IMR-90 (cell line): ENCODE data around the gene KIF21A. TPM values are rescaled to one million over a fixed set of nuclear protein-coding genes. Genes with fewer than 3 reads are reported as not detected.

Source experiments
- ATAC-seq: fragments of 200-7000 bp; cut with Tn5 transposase; 2 replicates; pipeline ENCODE4 v1.9.1; 2020; ENCODE audit warnings: low read depth, mild to moderate bottlenecking, moderate library complexity
- BruUV-seq: library from RNA; stranded (reverse); fragments of 400-500 nt; replicated peaks from 2 replicates; lab custom pipeline; 2021; lab: Mats Ljungman, UMichigan
- CTCF ChIA-PET: fragments of 300-600 bp; formaldehyde crosslinking; extraction: SDS; loops from one replicate; lab custom pipeline; 2021; ENCODE audit warnings: antibody characterized with exemption; lab: Yijun Ruan, JAX
- POLR2A ChIA-PET: fragments of 300-600 bp; sonication (Branson Sonifier 250); formaldehyde crosslinking; loops from one replicate; lab custom pipeline; 2022; ENCODE audit warnings: antibody characterized with exemption; ENCODE audit not compliant: unreplicated experiment; lab: Charles Lee
- DNase-seq: peaks from one replicate; pipeline ENCODE4 v3.0.0; 2013
- H2AFZ ChIP-seq: replicated peaks from 2 replicates; pipeline ENCODE3; 2013; ENCODE audit warnings: low read length, mild to moderate bottlenecking; ENCODE audit not compliant: poor library complexity
- H2AK5ac ChIP-seq: 2 replicates; pipeline ENCODE4 v1.6.1; 2013; ENCODE audit warnings: low read depth, low read length, inconsistent platforms
- H2AK9ac ChIP-seq: replicated peaks from 2 replicates; pipeline ENCODE3; 2013; ENCODE audit warnings: mild to moderate bottlenecking, low read depth, low read length, moderate library complexity; ENCODE audit not compliant: poor library complexity
- H2BK120ac ChIP-seq: 2 replicates; pipeline ENCODE4 v1.6.1; 2013; ENCODE audit warnings: low read depth, low read length, inconsistent platforms
- H2BK15ac ChIP-seq: 3 replicates; pipeline ENCODE4 v1.6.1; 2013; ENCODE audit warnings: low read depth, low read length, inconsistent platforms
- H2BK20ac ChIP-seq: 2 replicates; pipeline ENCODE4 v1.6.1; 2013; ENCODE audit warnings: low read depth, mild to moderate bottlenecking, inconsistent platforms, low read length, moderate library complexity
- H2BK5ac ChIP-seq: 2 replicates; pipeline ENCODE4 v1.6.1; 2013; ENCODE audit warnings: mild to moderate bottlenecking, low read depth, low read length, inconsistent platforms; ENCODE audit not compliant: poor library complexity, severe bottlenecking
- H3K14ac ChIP-seq: replicated peaks from 2 replicates; pipeline ENCODE4 v1.6.1; 2013; ENCODE audit warnings: low read depth, low read length, inconsistent platforms
- H3K18ac ChIP-seq: 2 replicates; pipeline ENCODE4 v1.6.1; 2013; ENCODE audit warnings: low read depth, low read length, control low read depth
- H3K23ac ChIP-seq: 2 replicates; pipeline ENCODE4 v1.6.1; 2013; ENCODE audit warnings: low read depth, low read length, inconsistent platforms
- H3K27ac ChIP-seq: 2 replicates; pipeline ENCODE4 v1.5.1; 2013; ENCODE audit warnings: mild to moderate bottlenecking, control low read depth, low read length; ENCODE audit not compliant: insufficient read depth
- H3K27me3 ChIP-seq: 2 replicates; pipeline ENCODE4 v1.6.1; 2013; ENCODE audit warnings: low read length; ENCODE audit not compliant: control insufficient read depth, insufficient read depth
- H3K36me3 ChIP-seq: 2 replicates; pipeline ENCODE4 v1.6.1; 2013; ENCODE audit warnings: low read length, mixed read lengths; ENCODE audit not compliant: control insufficient read depth, insufficient read depth
- H3K4ac ChIP-seq: 2 replicates; pipeline ENCODE4 v1.6.1; 2013; ENCODE audit warnings: low read depth, low read length, inconsistent platforms
- H3K4me1 ChIP-seq: 2 replicates; pipeline ENCODE4 v1.6.1; 2013; ENCODE audit warnings: low read length, mixed read lengths; ENCODE audit not compliant: control insufficient read depth, insufficient read depth
- H3K4me2 ChIP-seq: 2 replicates; pipeline ENCODE4 v1.6.1; 2013; ENCODE audit warnings: low read depth, mild to moderate bottlenecking, control low read depth, low read length, moderate library complexity
- H3K4me3 ChIP-seq: 2 replicates; pipeline ENCODE4 v1.5.1; 2013; ENCODE audit warnings: low read depth, mild to moderate bottlenecking, control low read depth, low read length, moderate library complexity; ENCODE audit not compliant: insufficient read depth
- H3K56ac ChIP-seq: 2 replicates; pipeline ENCODE4 v1.6.1; 2013; ENCODE audit warnings: low read length, inconsistent platforms; ENCODE audit not compliant: insufficient read depth; ENCODE audit errors: extremely low read depth
- H3K79me1 ChIP-seq, 2 experiments: 2 replicates each; pipeline ENCODE4 v1.6.1; 2013; ENCODE audit warnings: low read length in 2 of 2, inconsistent platforms in 1 of 2, low read depth in 1 of 2
- H3K9ac ChIP-seq: 2 replicates; pipeline ENCODE4 v1.6.1; 2013; ENCODE audit warnings: low read depth, low read length, control low read depth
- H3K9me1 ChIP-seq: 2 replicates; pipeline ENCODE4 v1.6.1; 2013; ENCODE audit warnings: low read length, inconsistent platforms; ENCODE audit not compliant: insufficient read depth
- H3K9me3 ChIP-seq: 2 replicates; pipeline ENCODE4 v1.6.1; 2013; ENCODE audit warnings: low read length; ENCODE audit not compliant: control insufficient read depth, insufficient read depth
- H4K20me1 ChIP-seq: 2 replicates; pipeline ENCODE4 v1.6.1; 2013; ENCODE audit warnings: low read length, inconsistent platforms; ENCODE audit not compliant: insufficient read depth
- H4K5ac ChIP-seq: 2 replicates; pipeline ENCODE4 v1.6.1; 2013; ENCODE audit warnings: mild to moderate bottlenecking, low read depth, low read length, control low read depth
- H4K8ac ChIP-seq, 2 experiments: 2 replicates each; pipeline ENCODE4 v1.6.1; 2013; ENCODE audit warnings: low read depth in 2 of 2, low read length in 2 of 2, control low read depth in 1 of 2, inconsistent platforms in 1 of 2
- H4K91ac ChIP-seq: 2 replicates; pipeline ENCODE4 v1.6.1; 2013; ENCODE audit warnings: low read depth, low read length, inconsistent platforms; ENCODE audit not compliant: insufficient read depth
- CEBPB ChIP-seq: IDR thresholded peaks from 2 replicates; pipeline ENCODE4 v1.6.1; 2012; ENCODE audit warnings: low read depth, low read length, improper control_type of control experiment
- NFE2L2 ChIP-seq: fragments of 150-350 bp; IDR thresholded peaks from 2 replicates; pipeline ENCODE4 v1.6.1; 2016; ENCODE audit warnings: low read depth, mild to moderate bottlenecking, low read length
- POLR2A ChIP-seq: IDR thresholded peaks from 2 replicates; pipeline ENCODE4 v1.6.1; 2012; ENCODE audit warnings: mild to moderate bottlenecking, low read depth, low read length
- WGBS, 2 experiments: methylation state at CpG; one replicate each; pipeline versions ENCODE4 v1.1.5 to v1.1.7; 2013; ENCODE audit warnings: missing lambda C conversion rate in 2 of 2; ENCODE audit not compliant: insufficient read length in 1 of 2; ENCODE audit errors: extremely low coverage in 2 of 2; 5-methylcytosine and 5-hydroxymethylcytosine counted together
- dilution Hi-C: fragments of 300-500 bp; cut with HindIII; formaldehyde crosslinking; loops from one replicate; pipeline ENCODE4 v1.14.3; 2018; ENCODE audit warnings: low sequenced_read_pairs; ENCODE audit not compliant: unreplicated experiment
- in situ Hi-C: fragments of 300-500 bp; cut with MboI; formaldehyde crosslinking; loops from 3 replicates; pipeline ENCODE4 v1.14.3; 2019; ENCODE audit warnings: low sequenced_read_pairs, inconsistent platforms, mixed read lengths
- intact Hi-C: fragments of 100-400 bp; cut with micrococcal nuclease; formaldehyde crosslinking; loops from 2 replicates; pipeline ENCODE4 v1.10.0; 2022
- polyA plus RNA-seq, 3 experiments: library from polyadenylated mRNA; depleted of rRNA; stranded (reverse); fragments of >200 nt; gene quantifications; 2 replicates each; pipeline ENCODE4 v1.2.3, GENCODE V29; 2012; ENCODE audit warnings: low replicate concordance in 1 of 3
- total RNA-seq: library from RNA; depleted of rRNA; stranded (reverse); fragments of >200 nt; gene quantifications from 2 replicates; pipeline ENCODE4 v1.2.3, GENCODE V29; 2012

The KIF21A gene
- total and polyA plus RNA-seq, 2 of the 4 experiments (the other 2 are of a cell fraction) = 0.38 to 1.1 TPM

DNA sequence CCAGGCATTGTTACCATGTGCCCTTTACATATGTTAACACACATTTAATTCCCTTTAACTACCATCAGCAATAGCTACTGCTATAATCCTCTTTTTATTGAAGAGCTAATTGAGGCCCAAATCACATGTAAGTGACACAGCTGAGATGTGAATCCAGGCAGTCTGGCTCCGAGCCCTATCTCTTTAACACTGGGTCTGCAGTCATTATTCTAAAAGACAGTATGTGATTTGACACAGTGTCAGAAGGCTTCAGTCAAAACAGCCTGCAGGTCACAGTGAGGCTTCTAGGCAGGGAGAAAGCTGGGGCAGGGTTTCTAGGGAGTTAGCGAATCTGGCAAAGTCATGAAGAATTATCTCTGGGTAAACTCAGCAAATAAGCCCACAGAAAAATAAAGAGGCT lies 148.2 kb downstream of the KIF21A start:
- no TSS peak for BruUV-seq
- Histone ChIP-seq H2BK20ac (no peak overlapping the region), H3K9me1 (no peaks in the 10 kb centered on the region), H4K5ac (no peak overlapping the region), H3K9ac (no peak overlapping the region), H3K9me3 (no peaks in the 10 kb centered on the region), H3K4me2 (no peak overlapping the region), H3K4ac (no peak overlapping the region), H3K4me3 (no peak overlapping the region), H4K8ac (no peak overlapping the region), H2BK15ac (no peak overlapping the region), H2AK9ac (no peak overlapping the region), H2AFZ (no peak overlapping the region), H3K36me3 (no peaks in the 10 kb centered on the region), H3K79me1 (no peaks in the 10 kb centered on the region), H3K23ac (no peak overlapping the region), H2BK120ac (no peak overlapping the region), H3K56ac (no peak overlapping the region), H3K18ac (no peak overlapping the region), H2AK5ac (no peak overlapping the region), H2BK5ac (no peak overlapping the region), H4K91ac (no peak overlapping the region), H3K27ac (no peak overlapping the region), H3K4me1 (no peaks in the 10 kb centered on the region), H3K14ac (no peak overlapping the region), H4K20me1 (no peaks in the 10 kb centered on the region), H3K27me3 (no peaks in the 10 kb centered on the region)
- ChIA-PET CTCF (no interaction called here), POLR2A (no interaction called here)
- in situ Hi-C loops (no loop called here), dilution Hi-C loops (no loop called here), intact Hi-C loops (no loop called here)
- no peak for DNase-seq
- TF ChIP-seq CEBPB = no peak
- TF ChIP-seq NFE2L2 = no peak
- no peak for TF ChIP-seq POLR2A
- ATAC-seq = no peak
- no CpG with 5 or more reads among the region's 2 CpGs for WGBS, 2 experiments
